ENCODE results near the gene RPH3AL.

Gene RPH3AL

GRCh38 chr17:352421-353212 lies at the start of gene RPH3AL:
TSS of gene RPH3AL (minus strand) at chr17:352807. CDS start at chr17:327543, 25,264 bp downstream.
- Histone ChIP-seq H3K36me3 (ENCODE audit: control insufficient read depth in 1 of 2, insufficient read depth in 2 of 2, low read length in 2 of 2) (no peaks in the 10 kb centered on the region), H3K4me1 (ENCODE audit: control insufficient read depth in 1 of 2, insufficient read depth in 2 of 2, low read length in 2 of 2) (peaks cover 53 to 56% of the 10 kb centered on the region in 2 donors), H3K9ac (ENCODE audit: low read depth in 1 of 2, low read length in 2 of 2) (peak within 1 kb of the TSS; percentile 72 to 79), H3K4me3 (ENCODE audit: low read depth in 1 of 2, low read length in 2 of 2) (peak within 1 kb of the TSS; percentile 38 to 65), H3K27ac (ENCODE audit: low read depth, low read length) (peak within 1 kb of the TSS; percentile 96), H3K9me3 (ENCODE audit: control insufficient read depth in 1 of 2, low read length in 2 of 2) (no peaks in the 10 kb centered on the region), H3K27me3 (ENCODE audit: control insufficient read depth in 1 of 2, insufficient read depth in 2 of 2, low read length in 2 of 2) (no peaks in the 10 kb centered on the region)

GRCh38 chr17:400257-400656 lies 47.6 kb upstream of the RPH3AL start:
- no peak overlapping the region for H3K27ac ChIP-seq (ENCODE audit: low read depth, low read length)
- H3K9me3 ChIP-seq (ENCODE audit: control insufficient read depth in 1 of 2, low read length in 2 of 2): no peaks in the 10 kb centered on the region
- no peaks in the 10 kb centered on the region for H3K36me3 ChIP-seq (ENCODE audit: control insufficient read depth in 1 of 2, insufficient read depth in 2 of 2, low read length in 2 of 2)
- no peak overlapping the region for H3K4me3 ChIP-seq (ENCODE audit: low read depth in 1 of 2, low read length in 2 of 2)
- no peak overlapping the region for H3K9ac ChIP-seq (ENCODE audit: low read depth in 1 of 2, low read length in 2 of 2)
- H3K4me1 ChIP-seq (ENCODE audit: control insufficient read depth in 1 of 2, insufficient read depth in 2 of 2, low read length in 2 of 2): no peaks in the 10 kb centered on the region
- H3K27me3 ChIP-seq (ENCODE audit: control insufficient read depth in 1 of 2, insufficient read depth in 2 of 2, low read length in 2 of 2): no peaks in the 10 kb centered on the region

GRCh38 chr17:396788-397187 lies 44.2 kb upstream of the RPH3AL start:
- H3K4me3 ChIP-seq (ENCODE audit: low read depth in 1 of 2, low read length in 2 of 2): no peak overlapping the region
- H3K4me1 ChIP-seq (ENCODE audit: control insufficient read depth in 1 of 2, insufficient read depth in 2 of 2, low read length in 2 of 2): peaks cover 14% of the 10 kb centered on the region in 2 donors

GRCh38 chr17:395974-396373 lies 43.4 kb upstream of the RPH3AL start:
- no peak overlapping the region for H3K4me3 ChIP-seq (ENCODE audit: low read depth in 1 of 2, low read length in 2 of 2)
- no peak overlapping the region for H3K9ac ChIP-seq (ENCODE audit: low read depth in 1 of 2, low read length in 2 of 2)
- H3K27me3 ChIP-seq (ENCODE audit: control insufficient read depth in 1 of 2, insufficient read depth in 2 of 2, low read length in 2 of 2): no peaks in the 10 kb centered on the region
- peaks cover 14% of the 10 kb centered on the region in 2 donors for H3K4me1 ChIP-seq (ENCODE audit: control insufficient read depth in 1 of 2, insufficient read depth in 2 of 2, low read length in 2 of 2)
- no peak overlapping the region for H3K27ac ChIP-seq (ENCODE audit: low read depth, low read length)
- no peaks in the 10 kb centered on the region for H3K9me3 ChIP-seq (ENCODE audit: control insufficient read depth in 1 of 2, low read length in 2 of 2)
- no peaks in the 10 kb centered on the region for H3K36me3 ChIP-seq (ENCODE audit: control insufficient read depth in 1 of 2, insufficient read depth in 2 of 2, low read length in 2 of 2)

More at GRCh38 chr17:396788-397187, 44.2 kb upstream of the RPH3AL start:
- Histone ChIP-seq H3K9me3 (ENCODE audit: control insufficient read depth in 1 of 2, low read length in 2 of 2) (no peaks in the 10 kb centered on the region), H3K27me3 (ENCODE audit: control insufficient read depth in 1 of 2, insufficient read depth in 2 of 2, low read length in 2 of 2) (no peaks in the 10 kb centered on the region), H3K9ac (ENCODE audit: low read depth in 1 of 2, low read length in 2 of 2) (no peak overlapping the region), H3K27ac (ENCODE audit: low read depth, low read length) (no peak overlapping the region), H3K36me3 (ENCODE audit: control insufficient read depth in 1 of 2, insufficient read depth in 2 of 2, low read length in 2 of 2) (no peaks in the 10 kb centered on the region)

- Histone ChIP-seq H3K27me3 (ENCODE audit: control insufficient read depth in 1 of 2, insufficient read depth in 2 of 2, low read length in 2 of 2) (no peaks in the 10 kb centered on the region), H3K27ac (ENCODE audit: low read depth, low read length) (no peak overlapping the region), H3K4me3 (ENCODE audit: low read depth in 1 of 2, low read length in 2 of 2) (no peak overlapping the region), H3K9me3 (ENCODE audit: control insufficient read depth in 1 of 2, low read length in 2 of 2) (no peaks in the 10 kb centered on the region), H3K9ac (ENCODE audit: low read depth in 1 of 2, low read length in 2 of 2) (no peak overlapping the region), H3K4me1 (ENCODE audit: control insufficient read depth in 1 of 2, insufficient read depth in 2 of 2, low read length in 2 of 2) (peaks cover 14% of the 10 kb centered on the region in 2 donors), H3K36me3 (ENCODE audit: control insufficient read depth in 1 of 2, insufficient read depth in 2 of 2, low read length in 2 of 2) (no peaks in the 10 kb centered on the region)
These were observed 42.6 kb upstream of the RPH3AL start for GRCh38 chr17:395179-395578.

GRCh38 chr17:394718-395095 lies 42.1 kb upstream of the RPH3AL start:
- H3K9ac ChIP-seq (ENCODE audit: low read depth in 1 of 2, low read length in 2 of 2): no peak overlapping the region
- H3K36me3 ChIP-seq (ENCODE audit: control insufficient read depth in 1 of 2, insufficient read depth in 2 of 2, low read length in 2 of 2): no peaks in the 10 kb centered on the region
- no peaks in the 10 kb centered on the region for H3K9me3 ChIP-seq (ENCODE audit: control insufficient read depth in 1 of 2, low read length in 2 of 2)
- H3K27ac ChIP-seq (ENCODE audit: low read depth, low read length): no peak overlapping the region
- no peaks in the 10 kb centered on the region for H3K27me3 ChIP-seq (ENCODE audit: control insufficient read depth in 1 of 2, insufficient read depth in 2 of 2, low read length in 2 of 2)
- H3K4me3 ChIP-seq (ENCODE audit: low read depth in 1 of 2, low read length in 2 of 2): no peak overlapping the region
- H3K4me1 ChIP-seq (ENCODE audit: control insufficient read depth in 1 of 2, insufficient read depth in 2 of 2, low read length in 2 of 2): peaks cover 14% of the 10 kb centered on the region in 2 donors

GRCh38 chr17:393806-394717 lies 41.5 kb upstream of the RPH3AL start:
- no peaks in the 10 kb centered on the region for H3K9me3 ChIP-seq (ENCODE audit: control insufficient read depth in 1 of 2, low read length in 2 of 2)
- no peak overlapping the region for H3K9ac ChIP-seq (ENCODE audit: low read depth in 1 of 2, low read length in 2 of 2)
- H3K4me1 ChIP-seq (ENCODE audit: control insufficient read depth in 1 of 2, insufficient read depth in 2 of 2, low read length in 2 of 2): peaks cover 14% of the 10 kb centered on the region in 2 donors
- no peak overlapping the region for H3K27ac ChIP-seq (ENCODE audit: low read depth, low read length)
- peak overlapping the region; percentile 9 to 35 for H3K4me3 ChIP-seq (ENCODE audit: low read depth in 1 of 2, low read length in 2 of 2)
- no peaks in the 10 kb centered on the region for H3K27me3 ChIP-seq (ENCODE audit: control insufficient read depth in 1 of 2, insufficient read depth in 2 of 2, low read length in 2 of 2)
- no peaks in the 10 kb centered on the region for H3K36me3 ChIP-seq (ENCODE audit: control insufficient read depth in 1 of 2, insufficient read depth in 2 of 2, low read length in 2 of 2)

GRCh38 chr17:391850-392249 lies 39.2 kb upstream of the RPH3AL start:
- no peak overlapping the region for H3K27ac ChIP-seq (ENCODE audit: low read depth, low read length)
- no peaks in the 10 kb centered on the region for H3K36me3 ChIP-seq (ENCODE audit: control insufficient read depth in 1 of 2, insufficient read depth in 2 of 2, low read length in 2 of 2)
- no peaks in the 10 kb centered on the region for H3K9me3 ChIP-seq (ENCODE audit: control insufficient read depth in 1 of 2, low read length in 2 of 2)
- no peak overlapping the region for H3K9ac ChIP-seq (ENCODE audit: low read depth in 1 of 2, low read length in 2 of 2)
- no peaks in the 10 kb centered on the region for H3K27me3 ChIP-seq (ENCODE audit: control insufficient read depth in 1 of 2, insufficient read depth in 2 of 2, low read length in 2 of 2)
- H3K4me1 ChIP-seq (ENCODE audit: control insufficient read depth in 1 of 2, insufficient read depth in 2 of 2, low read length in 2 of 2): peaks cover 14% of the 10 kb centered on the region in 2 donors
- no peak overlapping the region for H3K4me3 ChIP-seq (ENCODE audit: low read depth in 1 of 2, low read length in 2 of 2)

GRCh38 chr17:390025-390424 lies 37.4 kb upstream of the RPH3AL start:
- Histone ChIP-seq H3K4me3 (ENCODE audit: low read depth in 1 of 2, low read length in 2 of 2) (no peak overlapping the region), H3K27ac (ENCODE audit: low read depth, low read length) (no peak overlapping the region), H3K27me3 (ENCODE audit: control insufficient read depth in 1 of 2, insufficient read depth in 2 of 2, low read length in 2 of 2) (no peaks in the 10 kb centered on the region), H3K9me3 (ENCODE audit: control insufficient read depth in 1 of 2, low read length in 2 of 2) (no peaks in the 10 kb centered on the region), H3K4me1 (ENCODE audit: control insufficient read depth in 1 of 2, insufficient read depth in 2 of 2, low read length in 2 of 2) (peaks cover 20 to 22% of the 10 kb centered on the region in 2 donors), H3K36me3 (ENCODE audit: control insufficient read depth in 1 of 2, insufficient read depth in 2 of 2, low read length in 2 of 2) (no peaks in the 10 kb centered on the region), H3K9ac (ENCODE audit: low read depth in 1 of 2, low read length in 2 of 2) (no peak overlapping the region)

- Histone ChIP-seq H3K27ac (ENCODE audit: low read depth, low read length) (no peak overlapping the region), H3K36me3 (ENCODE audit: control insufficient read depth in 1 of 2, insufficient read depth in 2 of 2, low read length in 2 of 2) (no peaks in the 10 kb centered on the region), H3K9ac (ENCODE audit: low read depth in 1 of 2, low read length in 2 of 2) (no peak overlapping the region), H3K4me1 (ENCODE audit: control insufficient read depth in 1 of 2, insufficient read depth in 2 of 2, low read length in 2 of 2) (peaks cover 7 to 10% of the 10 kb centered on the region in 2 donors), H3K4me3 (ENCODE audit: low read depth in 1 of 2, low read length in 2 of 2) (no peak overlapping the region), H3K27me3 (ENCODE audit: control insufficient read depth in 1 of 2, insufficient read depth in 2 of 2, low read length in 2 of 2) (no peaks in the 10 kb centered on the region), H3K9me3 (ENCODE audit: control insufficient read depth in 1 of 2, low read length in 2 of 2) (no peaks in the 10 kb centered on the region)
These were observed 35.5 kb upstream of the RPH3AL start for GRCh38 chr17:388087-388486.

Measured in duodenal mucosa (tissue), 2 donors.